Retina (tissue), 1 donor: ENCODE measurements around the gene TMEM100.
"Not testable (repeated sequence)": the region's sequence is repeated elsewhere in the genome, so short reads cannot be mapped to it uniquely, and the experiment has no call there.

Source experiments
- DNase-seq: peaks from one replicate; pipeline ENCODE4 v3.0.0-alpha.2; 2016

Gene TMEM100

DNA sequence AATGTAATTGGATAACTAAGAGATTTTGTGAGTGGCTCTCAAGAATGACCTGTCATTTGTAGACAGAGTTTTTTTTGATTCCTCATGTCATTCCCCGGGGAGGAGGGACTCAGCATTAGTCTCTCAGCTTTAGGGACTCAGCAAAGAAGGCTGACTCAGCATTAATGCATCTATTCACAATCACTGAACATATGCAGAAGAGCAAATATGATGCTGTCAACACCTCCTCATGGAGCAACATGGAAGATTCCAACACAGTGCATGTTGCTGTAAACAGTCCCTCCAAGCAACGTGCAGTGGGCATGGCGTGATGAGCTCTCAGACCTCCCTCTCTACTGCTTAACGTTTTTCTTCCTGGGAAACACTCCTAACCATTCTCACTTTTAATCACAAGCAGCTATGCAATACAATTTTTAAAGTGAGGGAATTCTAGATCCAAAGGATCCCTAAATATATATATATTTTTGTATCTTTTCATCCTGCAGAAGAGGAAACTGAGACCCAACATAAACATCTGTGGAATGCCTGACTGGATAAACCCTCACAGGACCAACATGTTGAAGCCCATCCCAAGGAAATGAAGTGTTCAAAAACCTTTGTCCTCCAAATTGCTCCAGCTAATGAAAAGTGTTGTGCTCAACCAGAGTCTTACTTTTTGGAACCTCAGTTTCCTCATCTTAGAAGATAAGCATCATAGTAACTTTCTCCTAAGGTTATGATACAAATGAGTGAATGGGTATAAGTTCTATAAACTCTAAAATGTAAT lies 38.9 kb downstream of the TMEM100 start:
- DNase-seq = no peak

DNA sequence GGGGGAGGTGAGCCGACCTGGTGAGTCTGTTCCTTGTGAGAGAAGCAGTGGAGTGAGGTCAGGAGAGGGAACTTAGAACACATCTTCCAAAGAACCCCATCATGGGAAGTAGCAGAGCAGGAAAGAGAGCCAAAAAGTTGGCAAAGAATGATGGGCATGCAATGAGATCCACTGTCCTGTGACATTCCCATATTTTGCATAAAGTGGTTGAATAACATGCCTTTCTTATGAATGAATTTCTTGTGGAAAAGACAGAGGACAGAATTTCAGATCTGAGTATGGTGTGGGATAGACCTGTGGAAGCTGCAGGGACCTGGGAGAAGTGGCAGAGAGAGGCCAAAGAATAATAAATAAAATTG lies 41.3 kb downstream of the TMEM100 start:
- DNase-seq = no peak

DNA sequence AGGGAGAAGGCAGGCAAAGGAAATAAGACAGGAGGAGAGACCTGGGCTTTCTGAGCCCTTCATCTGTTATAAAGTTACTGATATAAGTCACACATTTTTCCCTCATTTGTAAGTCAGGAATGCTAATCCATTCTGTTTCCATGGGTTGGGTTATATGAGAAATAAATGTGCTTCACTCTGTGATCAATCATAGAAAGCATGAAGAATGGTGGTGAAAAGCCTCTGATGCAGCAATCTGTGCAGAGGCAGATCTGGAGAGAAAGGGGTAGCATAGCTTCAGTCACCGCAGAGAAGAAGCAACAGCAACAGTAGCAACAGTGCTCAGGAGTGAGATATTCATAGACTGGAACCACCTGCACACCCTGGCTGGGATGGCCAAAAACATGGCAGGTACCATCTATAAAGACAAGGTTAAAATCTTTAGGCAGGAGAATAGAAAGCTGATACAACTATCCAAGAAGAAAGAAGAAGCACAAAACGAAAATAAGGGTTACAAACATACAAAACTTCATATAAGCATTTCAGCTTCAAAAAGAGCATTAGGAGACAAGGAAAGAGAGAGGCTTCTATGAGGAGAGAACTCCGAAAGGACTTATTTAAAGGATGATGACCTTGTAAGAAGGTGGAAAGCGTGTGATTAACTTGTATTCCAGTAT lies 41.9 kb downstream of the TMEM100 start:
- DNase-seq = no peak

DNA sequence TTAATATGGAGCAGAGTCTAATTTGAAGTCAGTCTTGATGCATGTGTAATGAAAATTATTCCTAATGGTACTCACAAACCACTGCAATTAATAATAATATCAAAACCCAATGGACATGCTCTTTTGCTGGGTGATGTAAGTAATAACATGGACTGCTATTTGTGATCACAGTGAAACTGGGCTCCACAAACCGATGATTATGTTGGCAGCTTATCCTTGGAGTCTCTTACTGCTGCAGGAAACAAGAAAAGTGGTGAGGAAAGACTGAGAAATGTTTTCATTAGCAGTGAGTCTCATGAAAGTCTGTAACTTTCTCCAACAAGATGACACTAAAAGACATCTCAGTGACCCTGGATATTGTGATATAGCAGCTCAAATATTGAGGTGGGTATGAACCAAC lies 45.2 kb downstream of the TMEM100 start:
- DNase-seq = no peak

DNA sequence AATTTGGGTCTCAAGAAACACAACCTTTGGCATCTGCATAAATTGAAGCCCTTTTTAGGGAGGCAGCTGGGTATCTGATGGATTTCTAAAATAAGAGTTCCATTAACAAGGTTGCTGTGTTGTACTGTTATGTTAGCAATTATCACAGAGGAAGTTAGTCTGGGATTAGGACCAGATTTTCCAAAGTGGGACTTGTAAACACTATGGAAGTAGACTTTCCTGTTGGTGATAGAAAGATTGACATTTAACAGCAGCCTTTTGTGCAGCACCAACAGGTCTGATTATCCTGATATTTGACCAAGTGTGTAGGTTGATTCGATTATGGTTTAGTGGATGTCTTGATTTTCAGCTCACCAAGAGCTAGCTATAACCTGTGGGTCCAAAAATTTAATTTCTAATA lies 46.4 kb downstream of the TMEM100 start:
- no peak for DNase-seq

DNA sequence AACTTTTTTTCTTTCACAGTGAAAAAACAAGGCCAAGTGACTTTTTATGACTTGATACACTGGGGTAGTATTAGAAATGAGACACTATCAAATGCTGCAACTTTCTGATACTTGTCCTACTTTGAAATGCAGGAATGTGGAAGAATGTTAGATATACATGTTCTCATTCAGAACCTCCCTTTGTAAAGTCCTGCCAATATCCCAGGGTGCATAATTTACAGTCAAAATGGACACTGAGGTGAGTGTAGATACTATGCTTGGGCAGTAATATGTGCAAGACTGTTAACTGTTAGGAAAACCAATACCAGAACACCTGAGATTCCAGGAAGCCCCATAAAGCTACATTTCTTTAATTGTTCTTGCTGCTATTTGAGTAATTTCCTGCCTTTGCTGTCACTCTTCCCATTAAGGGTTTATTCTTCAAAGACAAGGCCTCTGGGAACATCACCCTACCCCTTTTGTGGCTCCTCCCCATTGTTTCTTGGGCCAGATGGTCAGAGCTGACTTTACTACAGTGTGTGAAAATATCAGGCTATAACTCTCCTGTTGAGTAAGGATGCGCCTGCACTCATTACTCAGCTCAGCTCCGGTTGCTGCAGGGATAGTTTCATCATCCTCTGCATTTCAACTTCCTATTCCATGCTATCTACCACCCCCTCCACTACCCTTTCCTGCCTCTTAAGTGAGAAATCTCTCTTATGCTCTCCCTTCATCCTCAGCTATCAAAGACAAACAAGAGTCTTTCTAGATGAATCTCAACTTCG lies 48.7 kb downstream of the TMEM100 start:
- DNase-seq = no peak

DNA sequence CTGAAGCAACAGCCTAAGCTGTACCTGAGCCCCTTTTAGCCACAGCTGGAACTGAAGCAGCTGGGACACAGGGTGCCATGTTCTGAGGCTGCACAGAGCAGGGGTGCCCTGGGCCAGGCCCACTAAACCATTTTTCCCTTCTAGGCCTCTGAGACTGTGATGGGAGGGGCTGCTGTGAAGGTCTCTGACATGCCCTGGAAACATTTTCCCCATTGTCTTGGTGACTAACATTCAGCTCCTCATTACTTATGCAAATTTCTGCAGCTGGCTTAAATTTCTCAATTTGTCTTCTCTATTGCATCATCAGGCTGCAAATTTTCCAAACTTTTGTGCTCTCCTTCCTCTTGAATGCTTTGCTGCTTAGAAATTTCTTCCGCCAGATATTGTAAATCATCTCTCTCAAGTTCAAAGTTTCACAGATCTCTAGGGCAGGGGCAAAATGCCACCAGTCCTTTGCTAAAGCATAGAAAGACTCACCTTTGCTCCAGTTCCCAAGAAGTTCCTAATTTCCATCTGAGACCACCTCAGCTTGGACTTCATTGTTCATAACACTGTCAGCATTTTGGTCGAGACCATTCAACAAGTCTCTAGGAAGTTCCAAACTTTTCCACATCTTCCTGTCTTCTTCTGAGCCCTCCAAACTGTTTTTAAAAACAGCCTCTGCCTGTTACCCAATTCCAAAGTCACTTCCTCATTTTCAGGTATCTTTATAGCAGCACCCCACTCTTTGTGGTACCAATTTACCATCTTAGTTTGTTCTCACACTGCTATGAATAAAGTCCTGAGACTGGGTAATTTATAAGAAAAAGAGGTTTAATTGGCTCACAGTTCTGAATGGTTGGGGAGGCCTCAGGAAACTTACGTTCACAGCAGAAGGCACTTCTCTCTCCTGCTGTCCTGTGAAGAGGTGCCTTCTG lies 49.8 kb downstream of the TMEM100 start:
- DNase-seq = no peak

DNA sequence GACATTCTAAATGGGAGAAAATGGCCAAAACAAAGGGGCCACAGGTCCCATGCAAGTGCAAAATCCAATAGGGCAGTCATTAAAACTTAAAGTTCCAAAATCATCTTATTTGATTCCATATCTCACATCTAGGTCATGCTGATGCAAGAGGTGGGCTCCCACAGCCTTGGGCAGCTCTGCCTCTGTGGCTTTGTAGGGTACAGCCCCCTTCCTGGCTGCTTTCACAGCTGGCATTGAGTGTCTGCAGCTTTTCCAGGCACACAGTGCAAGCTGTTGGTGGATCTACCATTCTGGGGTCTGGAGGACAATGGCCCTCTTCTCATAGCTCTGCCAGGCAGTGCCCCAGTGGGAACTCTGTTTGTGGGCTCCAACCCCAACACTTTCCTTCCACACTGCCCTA lies 50.7 kb downstream of the TMEM100 start:
- not testable (repeated sequence) for DNase-seq
